ACHN (cell line): Measurements from ENCODE around the gene RSU1.
A peak's percentile ranks its signal among the peaks of the same experiment; 100 is the strongest.

Experiments
- DNase-seq: peaks from one replicate; pipeline ENCODE4 v3.0.0-alpha.2; 2015
- in situ Hi-C: cut with HindIII; loops from 2 replicates; pipeline ENCODE4 v1.10.0; 2017; ENCODE audit warnings: low sequenced_read_pairs, low pct_ligation_motif_present, low pct_unique_long_range_greater_than_20kb

RSU1 gene

DNA sequence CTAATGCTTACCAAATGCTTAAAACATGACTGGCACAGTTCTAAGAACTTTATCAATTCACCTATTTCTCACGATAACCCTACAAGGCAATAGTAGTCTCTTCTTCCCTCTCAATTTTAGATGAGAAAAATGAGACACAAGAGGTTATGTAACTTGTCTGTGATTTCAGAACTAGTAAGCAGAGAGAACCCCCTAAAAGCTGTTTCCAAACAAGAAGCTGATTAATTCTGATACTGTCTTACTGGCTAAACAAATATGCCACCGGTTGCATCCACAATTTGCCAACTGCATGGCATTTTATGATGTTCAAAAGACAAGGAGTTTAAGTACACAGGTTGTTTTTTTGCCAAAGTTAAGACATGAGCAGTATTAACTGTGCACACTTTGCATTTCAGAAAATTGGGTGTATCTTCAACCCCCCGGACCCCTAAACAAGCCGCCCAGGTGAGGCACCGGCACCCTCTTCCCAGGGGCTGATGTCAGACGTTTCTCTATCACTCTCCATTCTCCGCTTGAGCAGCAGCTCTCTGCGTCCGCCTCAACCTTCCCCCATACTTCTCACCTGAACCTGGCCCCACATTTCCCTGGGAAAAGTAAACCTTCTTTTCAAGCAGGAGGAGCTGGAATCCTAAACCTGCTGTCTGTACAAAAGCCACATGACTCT, 21.7 kb downstream of the RSU1 start:
- DNase-seq, result no peak

DNA sequence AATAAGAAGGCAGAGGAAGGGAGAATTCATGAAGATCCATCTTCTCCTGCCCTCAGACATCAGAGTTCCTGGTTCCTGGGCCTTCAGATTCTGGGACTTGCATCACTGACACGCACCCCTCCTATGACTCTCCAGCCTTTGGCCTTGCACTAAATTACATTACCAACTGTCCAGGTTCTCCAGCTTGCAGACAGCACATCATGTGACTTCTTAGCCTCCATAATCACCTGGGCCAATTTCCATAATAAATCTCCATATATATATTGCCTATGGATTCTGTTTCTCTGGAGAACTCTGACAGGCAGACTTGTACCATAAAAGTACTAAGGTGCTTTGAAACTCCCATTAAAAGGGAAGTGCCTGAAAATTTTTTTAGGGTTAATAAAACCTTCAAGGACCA, 23.2 kb downstream of the RSU1 start:
- DNase-seq, result no peak
- in situ Hi-C loops, result no loop called here

More for the DNA sequence above, 21.7 kb downstream of the RSU1 start:
- in situ Hi-C loops, result no loop called here

DNA sequence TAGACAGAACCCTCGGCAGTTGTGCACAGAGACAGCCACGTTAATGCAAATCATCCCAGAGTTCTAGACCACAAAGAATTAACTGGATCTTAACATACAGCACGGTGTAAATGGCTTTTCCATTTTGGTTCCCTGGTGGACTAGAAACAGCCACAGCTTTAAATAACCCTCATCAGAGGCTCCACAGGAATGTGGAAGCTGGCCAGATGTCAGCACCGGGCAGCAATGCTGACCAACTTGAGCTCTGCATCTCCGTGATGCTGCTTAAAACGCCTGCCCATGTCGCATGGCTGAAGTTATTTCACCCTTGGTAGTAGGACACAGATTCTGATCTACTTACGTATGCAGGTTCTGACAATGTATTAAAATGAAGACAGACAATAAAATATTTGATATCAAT, 24.5 kb downstream of the RSU1 start:
- DNase-seq, result no peak
- in situ Hi-C loops, result no loop called here

DNA sequence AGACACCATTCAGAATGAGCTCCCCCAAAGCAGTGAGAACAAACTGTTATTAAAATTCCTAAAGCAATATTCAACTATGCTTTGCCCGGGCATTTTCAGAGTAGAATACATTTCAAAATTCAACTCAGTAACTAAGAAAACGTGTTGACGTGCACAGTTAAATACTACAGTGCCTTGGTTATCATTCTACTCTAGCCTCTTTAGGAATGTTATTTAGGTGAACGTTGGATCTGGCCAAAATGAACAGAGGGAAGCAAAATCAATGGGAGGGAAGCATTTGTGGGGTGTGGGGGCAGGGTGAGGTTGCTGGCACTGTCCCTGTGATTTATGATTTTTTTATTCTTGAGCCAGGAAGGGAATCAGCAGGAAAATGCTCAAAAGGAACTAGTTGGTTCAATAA, 27.5 kb downstream of the RSU1 start:
- DNase-seq, result no peak
- in situ Hi-C loops, result no loop called here

DNA sequence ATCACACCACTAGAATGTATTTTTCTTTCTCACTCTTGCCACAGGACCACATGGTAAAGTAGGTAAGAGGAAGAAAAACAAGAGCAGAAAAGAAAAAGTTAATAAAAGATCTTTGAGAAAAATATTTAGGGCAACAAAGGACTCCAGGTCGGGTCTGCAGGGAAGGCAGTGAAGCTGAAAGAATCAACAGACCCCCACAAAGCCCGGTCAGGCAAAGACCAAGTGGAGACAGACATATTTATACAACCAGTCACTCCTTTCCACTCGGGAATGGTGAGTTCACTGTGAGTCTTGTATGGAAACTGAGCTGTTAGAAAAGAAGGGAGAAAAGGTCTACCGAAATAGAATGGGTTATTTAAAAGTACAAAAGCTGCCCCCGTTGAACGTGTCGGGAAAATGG, 28.0 kb downstream of the RSU1 start:
- in situ Hi-C loops, result no loop called here
- DNase-seq, result no peak

DNA sequence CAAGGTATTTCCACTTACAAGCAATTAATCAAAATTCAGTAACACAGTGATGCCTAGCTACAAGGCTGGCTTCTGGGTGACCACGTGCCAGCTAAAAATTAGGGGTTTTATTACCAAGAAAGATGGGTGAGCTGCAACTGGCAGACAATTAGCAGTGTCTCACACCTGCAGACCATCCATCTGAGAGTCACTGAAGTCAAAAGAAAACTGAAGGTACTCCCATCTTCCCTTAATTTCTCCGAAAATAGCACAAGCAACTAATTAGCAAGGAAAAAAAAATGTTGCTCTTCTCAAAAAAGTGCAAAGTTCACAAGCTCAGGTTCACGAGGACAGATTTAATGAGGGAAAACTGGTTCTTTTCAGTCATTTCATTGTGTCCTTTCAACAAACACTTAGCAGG, 28.4 kb downstream of the RSU1 start:
- in situ Hi-C loops, result no loop called here
- DNase-seq, result no peak

DNA sequence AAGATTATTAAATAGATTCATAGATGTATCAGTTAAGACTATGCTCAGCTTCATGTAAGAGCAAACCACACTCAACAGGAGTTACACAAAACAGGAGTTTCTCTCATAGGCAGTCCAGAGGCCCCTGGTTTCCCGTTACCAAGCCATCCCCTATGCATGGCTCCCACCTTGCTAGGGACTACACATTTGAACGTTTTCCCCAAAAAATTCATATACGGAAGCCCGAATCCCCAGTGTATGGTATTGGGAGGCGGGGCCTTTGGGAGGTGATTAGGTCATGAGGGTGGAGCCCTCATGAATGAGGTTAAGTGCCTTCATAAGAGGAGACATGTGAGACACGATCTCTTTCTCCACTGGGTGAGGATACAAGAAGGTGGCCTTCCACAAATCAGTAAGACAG, 29.1 kb downstream of the RSU1 start:
- DNase-seq, result no peak
- in situ Hi-C loops, result no loop called here

DNA sequence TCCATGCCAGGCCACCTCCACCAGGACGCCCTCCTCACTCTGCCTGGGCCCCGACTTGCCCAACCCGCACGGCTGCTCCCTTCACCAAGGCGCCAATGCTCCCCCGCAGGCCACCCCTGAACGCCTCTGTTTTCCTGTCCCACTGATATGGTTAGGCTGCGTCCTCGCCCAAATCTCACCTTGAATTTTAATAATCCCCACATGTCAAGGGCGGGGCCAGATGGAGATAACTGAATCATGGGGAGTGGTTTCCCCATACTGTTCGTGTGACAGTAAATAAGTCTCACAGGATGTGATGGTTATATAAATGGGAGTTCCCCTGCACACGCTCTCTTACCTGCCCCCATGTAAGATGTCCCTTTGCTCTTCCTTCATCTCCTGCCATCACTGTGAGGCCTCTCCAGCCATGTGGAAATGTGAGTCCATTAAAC, 29.8 kb downstream of the RSU1 start:
- no peak for DNase-seq
- in situ Hi-C loops, result no loop called here

DNA sequence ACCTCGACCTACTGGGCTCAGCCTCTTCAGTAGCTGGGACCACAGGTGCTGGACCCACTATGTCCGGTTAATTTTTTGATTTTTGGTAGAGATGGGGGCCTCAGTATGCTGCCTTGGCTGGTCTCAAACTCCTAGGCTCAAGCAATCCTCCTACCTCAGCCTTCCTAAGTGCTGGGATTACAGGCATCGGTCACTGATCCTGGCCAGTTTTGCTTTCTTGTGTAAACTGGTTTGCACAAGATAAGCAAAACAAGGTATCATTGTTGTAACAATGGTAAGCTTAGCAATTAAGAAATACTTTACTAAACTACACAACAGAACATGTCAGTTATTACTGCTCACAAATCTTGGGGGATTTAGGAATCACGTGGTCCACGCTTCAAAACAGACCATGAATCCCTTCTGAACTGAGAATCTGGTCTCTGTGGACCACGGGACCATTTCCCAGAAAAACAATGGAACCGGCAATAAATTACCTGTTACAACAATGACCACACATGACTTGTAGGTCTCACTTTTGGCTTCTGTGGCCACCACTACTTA, 36.8 kb downstream of the RSU1 start:
- DNase-seq, result no peak

DNA sequence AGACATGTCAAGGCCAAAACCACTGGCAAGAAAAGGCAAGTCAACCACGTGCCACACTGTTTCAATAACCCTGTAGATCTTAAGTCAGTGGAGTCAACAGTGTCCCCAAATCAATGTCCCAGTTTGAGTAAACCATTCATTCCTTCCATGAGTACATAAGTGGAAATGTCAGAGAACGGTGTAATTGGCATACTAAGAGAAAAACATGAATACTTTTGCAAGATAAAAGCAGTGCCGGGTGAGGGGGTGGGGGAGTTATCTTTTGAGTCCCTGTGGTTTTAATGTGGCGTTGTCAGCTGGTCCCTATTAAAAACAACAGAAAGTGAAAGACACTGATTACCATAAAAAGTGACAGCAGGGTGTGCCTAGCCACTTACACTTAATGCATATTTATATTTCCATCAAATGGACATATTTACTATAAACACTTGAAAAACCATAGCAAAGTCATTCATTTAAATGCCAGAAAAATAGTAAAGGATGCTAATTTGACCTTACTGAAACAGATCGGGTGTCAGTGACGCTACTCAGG, 37.8 kb downstream of the RSU1 start:
- in situ Hi-C loops, result no loop called here
- DNase-seq, result no peak

More for the DNA sequence above, 36.8 kb downstream of the RSU1 start:
- in situ Hi-C loops, result no loop called here

DNA sequence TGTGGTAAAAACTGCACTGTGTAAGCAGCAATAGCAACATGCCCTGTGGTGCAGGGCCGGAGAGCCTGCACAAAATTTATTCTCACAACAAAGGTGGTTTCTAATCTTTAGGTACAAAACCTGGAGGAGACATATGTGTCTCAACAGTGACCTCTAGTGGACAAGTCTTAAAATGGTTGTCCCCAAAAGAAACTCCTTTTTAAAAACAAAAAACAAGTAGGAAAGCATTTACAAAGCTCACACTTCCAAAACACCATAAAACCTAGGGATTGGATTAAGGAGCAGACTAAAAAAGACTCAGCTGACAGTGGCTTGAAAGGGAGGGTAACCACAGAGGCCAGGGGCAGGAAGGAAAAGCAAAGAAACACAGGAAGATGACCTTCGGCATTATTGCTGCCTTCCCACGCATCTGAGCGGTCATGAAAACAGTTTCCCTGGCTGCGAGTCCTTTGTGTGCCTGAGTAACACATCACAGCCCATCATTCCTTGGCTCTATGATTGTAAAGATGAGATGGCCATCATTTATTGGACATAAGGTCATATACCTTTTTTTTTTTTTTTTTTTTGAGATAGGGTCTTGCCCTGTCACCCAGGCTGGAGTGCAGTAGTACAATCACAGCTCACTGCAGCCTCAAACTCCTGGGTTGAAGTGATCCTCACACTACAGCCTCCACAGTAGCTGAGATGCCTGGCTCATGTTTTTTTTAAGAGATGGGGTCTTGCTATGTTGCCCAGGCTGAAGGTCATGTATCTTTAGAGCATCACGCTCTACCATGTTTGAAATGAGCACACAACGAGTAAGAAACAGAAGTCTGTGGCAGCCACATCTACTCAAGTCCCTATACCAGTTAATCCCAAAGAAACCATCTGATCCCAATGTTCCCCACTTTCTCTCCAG, 39.5 kb downstream of the RSU1 start:
- peak; percentile 42 for DNase-seq
- in situ Hi-C loops, result no loop called here

DNA sequence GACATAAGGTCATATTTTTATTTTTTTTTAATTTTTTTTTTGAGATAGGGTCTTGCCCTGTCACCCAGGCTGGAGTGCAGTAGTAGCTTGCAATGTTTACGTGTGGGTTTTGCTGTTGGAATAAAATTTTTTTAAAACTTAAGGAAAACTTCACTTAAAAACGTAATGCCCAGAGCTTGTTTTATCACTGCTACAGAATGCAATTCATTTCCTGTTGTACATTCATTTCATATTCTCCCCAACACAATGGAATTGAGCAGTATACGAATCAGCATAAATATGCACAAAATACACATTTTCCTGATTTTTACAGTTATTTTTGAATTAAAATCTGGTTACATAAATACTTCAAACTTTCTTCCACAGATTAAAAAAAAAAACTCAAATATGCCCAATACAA, 40.3 kb downstream of the RSU1 start:
- in situ Hi-C loops, result no loop called here

DNA sequence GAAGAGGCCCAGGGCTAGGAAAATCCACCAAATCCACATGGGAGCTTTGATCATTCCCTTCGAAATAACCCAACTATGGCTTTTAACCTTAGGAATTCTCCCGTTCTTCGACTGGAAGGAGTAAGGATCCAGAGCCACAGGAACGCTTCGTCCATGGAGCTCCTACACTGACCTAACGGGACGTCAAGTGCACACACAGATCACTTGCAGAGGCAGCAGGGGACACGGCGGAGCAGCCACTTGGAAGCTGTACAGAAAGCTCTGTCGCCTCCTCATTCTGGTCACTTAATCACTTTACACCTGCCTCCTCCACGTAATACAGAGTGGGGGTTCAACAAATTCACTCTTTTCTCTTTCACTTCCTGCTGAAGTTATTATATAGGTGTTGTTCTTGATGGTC, 43.9 kb downstream of the RSU1 start:
- in situ Hi-C loops, result no loop called here
- DNase-seq, result no peak

More for the DNA sequence above, 40.3 kb downstream of the RSU1 start:
- DNase-seq, result no peak

DNA sequence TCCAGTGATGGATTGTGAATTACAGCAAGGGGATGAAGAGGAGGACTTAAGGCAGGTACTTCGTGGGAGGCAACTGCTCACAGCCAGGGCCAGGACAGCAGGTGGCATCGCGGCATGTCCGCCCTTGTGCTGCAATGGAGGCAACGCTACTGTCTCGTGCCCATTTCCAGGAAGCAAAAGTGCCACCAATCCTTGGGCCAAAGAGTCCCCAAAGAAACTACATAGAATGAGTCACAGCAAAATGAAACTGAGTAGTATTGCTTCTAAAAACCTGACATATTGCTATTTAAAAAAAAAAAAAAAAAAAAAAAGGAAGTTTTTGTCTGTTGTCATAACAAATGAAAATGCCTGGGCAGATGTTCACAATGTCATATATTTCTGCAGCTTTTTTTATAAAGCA, 46.6 kb downstream of the RSU1 start:
- in situ Hi-C loops, result no loop called here
- DNase-seq, result no peak

DNA sequence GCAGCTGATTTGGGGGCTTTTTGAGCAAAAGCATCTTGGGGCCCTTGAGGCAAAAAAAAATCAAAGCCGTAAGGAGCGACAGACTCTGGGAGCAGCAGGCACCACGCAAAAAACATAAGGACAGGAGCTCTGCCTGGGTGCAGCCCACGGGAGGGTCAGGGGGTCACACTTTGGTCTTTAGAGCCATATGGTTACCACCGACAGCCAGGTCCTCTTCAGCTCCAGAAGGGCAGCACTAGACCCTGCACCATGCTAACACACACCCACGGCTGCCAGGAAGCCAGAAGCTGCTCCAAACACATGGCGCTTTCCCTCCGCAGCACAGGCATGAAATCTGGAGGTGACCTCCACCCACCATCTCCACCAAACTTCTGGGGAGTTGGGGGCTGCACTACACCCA, 47.1 kb downstream of the RSU1 start:
- DNase-seq, result no peak
- in situ Hi-C loops, result no loop called here

DNA sequence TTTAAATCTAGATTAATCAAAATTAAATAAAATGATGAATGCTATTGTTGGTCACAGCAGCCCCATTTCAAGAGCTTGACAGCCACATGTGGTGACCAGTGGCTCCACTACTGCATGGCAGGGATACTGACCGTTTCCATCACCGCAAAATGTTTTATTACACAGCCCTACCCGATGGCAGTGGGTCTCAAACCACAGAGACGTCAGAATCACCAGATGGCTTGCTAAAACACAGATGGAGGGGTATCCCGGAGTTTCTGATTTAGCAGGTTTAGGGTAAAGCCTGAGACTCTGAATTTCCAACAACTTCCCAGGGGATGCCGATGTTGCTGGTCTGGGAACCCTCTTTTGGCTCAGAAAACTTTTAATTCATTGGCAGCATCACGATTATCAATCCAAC, 47.9 kb downstream of the RSU1 start:
- DNase-seq, result no peak
- in situ Hi-C loops, result no loop called here

DNA sequence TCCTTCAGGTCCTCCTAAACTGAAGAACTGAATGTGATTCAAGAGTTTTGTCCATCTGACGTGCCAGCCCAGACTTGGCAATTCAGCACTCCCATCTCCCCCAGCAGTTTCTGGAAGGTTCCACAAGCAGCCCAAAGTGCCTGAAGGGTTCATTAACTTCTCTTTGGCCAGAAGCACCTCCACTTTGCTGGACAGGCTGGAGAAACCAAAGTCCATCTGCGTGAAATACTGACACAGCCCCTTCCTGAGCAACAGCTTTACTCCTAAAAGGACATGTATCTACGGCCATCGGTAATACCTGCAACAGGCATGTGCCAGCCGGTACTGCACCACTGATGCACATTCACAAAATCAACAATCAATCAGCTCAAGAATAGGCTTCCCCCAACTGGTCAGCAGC, 48.5 kb downstream of the RSU1 start:
- no peak for DNase-seq
- in situ Hi-C loops, result no loop called here

DNA sequence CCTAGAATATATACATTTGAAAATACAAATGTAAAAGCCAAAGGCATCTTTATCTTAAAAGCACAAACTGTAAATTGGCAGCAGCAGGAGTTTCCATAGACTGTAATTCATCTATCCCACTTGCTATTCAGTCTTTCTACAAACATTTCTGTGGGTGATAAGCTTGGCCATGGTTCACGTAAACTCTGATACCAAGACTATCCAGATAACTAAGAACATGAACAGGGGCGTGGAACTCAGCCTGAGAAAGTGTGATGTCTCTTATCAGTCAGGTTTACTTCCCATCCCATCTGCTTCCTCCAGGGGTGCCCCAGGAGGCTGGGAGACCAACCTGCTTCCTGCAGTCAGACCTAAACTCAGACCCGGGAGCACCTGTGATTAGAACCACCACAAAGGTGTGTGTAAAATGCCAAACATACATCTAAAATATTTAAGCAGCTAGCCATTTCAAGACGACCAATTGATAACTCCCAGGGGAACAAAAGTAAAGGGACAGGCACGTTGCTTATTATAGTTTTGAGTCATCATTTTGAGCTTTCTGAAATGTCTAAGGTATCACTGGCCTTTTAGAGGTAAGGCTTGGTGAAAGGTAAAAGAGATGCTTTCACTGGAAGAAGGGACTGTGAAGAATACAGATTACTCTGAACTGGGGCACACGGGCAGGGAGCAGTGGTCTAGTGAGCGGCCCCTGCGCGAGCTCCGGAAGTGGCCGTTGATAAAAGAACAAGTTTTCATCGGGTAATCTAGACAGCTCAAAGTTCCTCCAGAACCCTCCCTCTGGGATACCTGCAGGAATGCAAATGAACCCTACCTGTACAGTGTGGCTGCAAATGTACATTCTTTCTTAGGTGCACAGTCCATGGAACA, 51.5 kb downstream of the RSU1 start:
- in situ Hi-C loops, result no loop called here
- DNase-seq, result no peak

DNA sequence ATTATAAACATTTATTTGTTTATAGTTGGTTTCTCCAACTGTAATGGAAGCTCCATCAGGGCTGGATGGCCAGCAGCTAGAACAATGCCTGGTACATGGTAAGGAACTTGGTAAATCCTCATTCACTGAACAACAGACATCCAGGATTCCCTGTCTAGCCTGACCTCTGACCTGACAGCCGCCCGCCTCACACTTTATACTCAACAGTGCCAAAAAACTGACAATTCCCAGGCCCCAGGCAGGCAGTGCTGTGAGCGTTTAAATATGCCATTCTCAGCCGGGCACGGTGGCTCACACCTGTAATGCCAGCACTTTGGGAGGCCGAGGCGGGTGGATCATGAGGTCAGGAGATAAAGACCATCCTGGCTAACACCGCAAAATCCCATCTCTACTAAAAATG, 55.9 kb downstream of the RSU1 start:
- DNase-seq, result no peak
- in situ Hi-C loops, result no loop called here
